Muscle layer of colon (tissue), 2 donors: ENCODE data around the gene CLN6.
A peak's percentile ranks its signal among the peaks of the same experiment; 100 is the strongest.
"Not testable (repeated sequence)": the region's sequence is repeated elsewhere in the genome, so short reads cannot be mapped to it uniquely, and the experiment has no call there.

ENCODE experiments used
- H3K27ac ChIP-seq: one replicate; pipeline ENCODE4 v1.7.0; 2013; ENCODE audit warnings: low read depth, mild to moderate bottlenecking, low read length, moderate library complexity
- H3K27me3 ChIP-seq, 2 donors: one replicate each; pipeline ENCODE4 v1.7.0; 2013; ENCODE audit warnings: low read length in 2 of 2, mild to moderate bottlenecking in 2 of 2; ENCODE audit not compliant: insufficient read depth in 2 of 2, control insufficient read depth in 1 of 2
- H3K36me3 ChIP-seq: one replicate; pipeline ENCODE4 v1.7.0; 2013; ENCODE audit warnings: mild to moderate bottlenecking, low read length; ENCODE audit not compliant: insufficient read depth
- H3K4me1 ChIP-seq: one replicate; pipeline ENCODE4 v1.7.0; 2013; ENCODE audit warnings: mild to moderate bottlenecking, low read length; ENCODE audit not compliant: insufficient read depth
- H3K4me3 ChIP-seq, 2 donors: one replicate each; pipeline ENCODE4 v1.7.0; 2013; ENCODE audit warnings: low read length in 2 of 2, low read depth in 1 of 2, mild to moderate bottlenecking in 1 of 2, moderate library complexity in 1 of 2
- H3K9ac ChIP-seq: one replicate; pipeline ENCODE4 v1.7.0; 2013; ENCODE audit warnings: low read length
- H3K9me3 ChIP-seq: one replicate; pipeline ENCODE4 v1.7.0; 2013; ENCODE audit warnings: mild to moderate bottlenecking, low read length
- donor health status: abdominal sarcoma.
- donor health status: Adenocarcinoma of cecum.

CLN6 gene

DNA sequence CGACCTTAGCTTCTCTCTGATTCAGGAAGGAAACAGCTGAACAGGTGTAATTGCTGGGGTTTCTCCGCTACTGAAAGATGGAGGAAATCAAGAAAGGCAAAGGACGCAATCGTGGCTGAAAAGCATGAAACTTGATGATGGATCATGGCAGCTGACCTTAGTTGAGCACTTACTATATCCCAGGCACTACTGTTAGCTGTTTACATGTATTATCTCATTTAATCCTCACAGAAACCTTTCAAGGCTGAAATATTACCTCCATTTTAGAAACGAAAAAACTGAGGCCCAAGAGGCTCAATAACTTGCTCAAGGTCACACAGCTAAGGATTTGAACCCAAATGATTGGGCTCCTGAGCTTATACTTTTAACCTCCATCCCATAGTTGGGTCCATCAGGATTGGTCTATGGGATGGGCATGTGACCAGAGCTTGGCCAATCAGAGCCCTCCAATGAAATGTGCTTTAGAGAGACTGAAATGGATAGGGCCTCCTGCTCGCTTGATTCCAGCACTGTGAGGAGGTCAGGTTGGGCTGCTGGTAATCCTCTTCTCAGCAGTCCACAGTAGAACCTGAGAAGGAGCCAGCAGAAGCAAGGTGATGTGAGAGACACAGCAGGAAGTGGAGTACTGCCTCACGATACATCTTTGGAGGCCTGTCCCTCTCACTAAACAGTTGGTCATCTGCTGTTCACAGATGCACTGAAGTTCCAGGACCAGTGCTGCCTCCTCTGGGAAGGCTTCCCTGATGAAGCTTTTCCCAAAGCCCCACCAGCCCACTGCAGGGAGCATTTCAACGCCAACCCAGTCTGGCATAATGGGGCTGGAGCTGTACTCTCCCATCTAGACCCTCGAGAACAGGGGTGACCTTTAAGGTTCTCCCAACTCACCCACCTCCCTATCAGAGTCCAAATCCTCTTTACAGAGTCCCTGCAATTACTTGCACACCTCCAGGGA lies 10.4 kb downstream of the CLN6 start:
- H3K4me1 ChIP-seq: no peaks in the 10 kb centered on the region
- no peak overlapping the region for H3K27ac ChIP-seq
- no peaks in the 10 kb centered on the region for H3K9me3 ChIP-seq
- peaks cover 16% of the 10 kb centered on the region for H3K36me3 ChIP-seq
- H3K9ac ChIP-seq: no peak overlapping the region
- no peak overlapping the region for H3K4me3 ChIP-seq
- no peaks in the 10 kb centered on the region for H3K27me3 ChIP-seq

GRCh38 chr15:68218331-68218730 lies 11.2 kb downstream of the CLN6 start:
- Histone ChIP-seq H3K27me3 (no peaks in the 10 kb centered on the region), H3K4me3 (no peak overlapping the region), H3K9me3 (no peaks in the 10 kb centered on the region), H3K9ac (no peak overlapping the region), H3K27ac (no peak overlapping the region), H3K36me3 (peaks cover 16% of the 10 kb centered on the region), H3K4me1 (no peaks in the 10 kb centered on the region)

DNA sequence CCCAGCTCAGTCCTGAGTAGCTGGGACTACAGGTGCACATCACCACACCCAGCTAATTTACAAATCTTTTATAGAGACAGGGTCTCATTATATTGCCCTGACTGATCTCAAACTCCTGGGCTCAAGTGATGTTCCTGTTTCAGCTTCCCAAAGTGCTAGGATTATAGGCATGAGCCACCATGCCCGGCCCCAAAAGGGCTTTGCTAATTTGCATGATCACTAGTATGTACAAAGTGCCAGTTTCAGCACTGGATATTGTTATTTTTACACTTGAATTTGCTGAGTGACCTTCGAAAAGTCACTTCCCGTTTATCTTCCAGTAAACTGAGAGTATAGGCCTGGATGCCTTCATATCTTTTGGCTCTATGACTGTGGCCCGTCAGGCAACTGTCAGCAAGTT lies 12.2 kb downstream of the CLN6 start:
- no peaks in the 10 kb centered on the region for H3K4me1 ChIP-seq
- peaks cover 16% of the 10 kb centered on the region for H3K36me3 ChIP-seq
- no peak overlapping the region for H3K27ac ChIP-seq
- H3K27me3 ChIP-seq: no peaks in the 10 kb centered on the region
- no peak overlapping the region for H3K9ac ChIP-seq
- no peak overlapping the region for H3K4me3 ChIP-seq
- no peaks in the 10 kb centered on the region for H3K9me3 ChIP-seq

GRCh38 chr15:68214838-68215254 lies 14.7 kb downstream of the CLN6 start:
- H3K36me3 ChIP-seq: peaks cover 16% of the 10 kb centered on the region
- H3K9ac ChIP-seq: no peak overlapping the region
- H3K9me3 ChIP-seq: no peaks in the 10 kb centered on the region
- H3K4me3 ChIP-seq: no peak overlapping the region
- peaks cover 11% of the 10 kb centered on the region for H3K4me1 ChIP-seq
- no peaks in the 10 kb centered on the region for H3K27me3 ChIP-seq
- no peak overlapping the region for H3K27ac ChIP-seq

DNA sequence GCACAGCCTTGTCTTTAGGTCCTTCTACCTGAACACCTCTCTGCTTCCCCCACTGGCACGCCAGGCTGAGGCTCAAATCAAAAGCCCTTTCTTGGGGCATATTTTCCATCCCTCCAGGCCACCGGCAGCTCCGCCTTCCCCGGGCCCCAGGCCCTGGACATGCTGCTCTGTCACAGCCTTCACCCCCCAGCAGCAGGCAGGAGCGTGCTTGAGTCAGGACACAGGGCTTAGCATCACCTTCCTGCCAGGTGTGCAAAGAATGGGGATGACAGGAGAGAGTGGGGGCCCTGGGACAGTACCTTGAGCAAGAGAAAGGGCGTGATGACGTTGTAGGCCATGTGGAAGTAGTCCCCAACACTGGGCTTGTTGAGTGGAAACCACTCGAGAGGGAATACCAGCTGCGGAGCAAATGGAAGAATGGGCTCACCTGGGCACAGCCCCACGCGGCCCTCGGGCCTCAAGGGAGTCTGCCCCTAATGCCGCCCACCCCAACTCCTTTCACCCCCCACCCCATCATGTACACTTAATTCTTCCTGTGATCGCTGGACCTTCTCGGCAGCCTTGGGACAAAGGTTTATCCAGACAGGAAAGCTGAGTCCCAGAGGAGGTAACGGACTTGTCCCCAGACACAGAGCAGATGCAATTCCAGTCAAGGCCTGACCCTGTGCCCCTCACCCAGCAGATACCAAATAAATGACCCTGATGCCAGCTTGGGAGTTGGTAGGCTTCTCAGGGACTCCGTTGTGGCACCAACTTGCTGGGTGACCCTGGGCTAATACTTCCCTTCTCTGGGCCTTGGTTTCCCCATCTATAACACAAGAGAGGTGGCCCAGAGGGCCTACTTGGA lies 15.3 kb downstream of the CLN6 start:
- no peak overlapping the region for H3K9ac ChIP-seq
- peaks cover 12% of the 10 kb centered on the region for H3K36me3 ChIP-seq
- no peaks in the 10 kb centered on the region for H3K9me3 ChIP-seq
- no peak overlapping the region for H3K27ac ChIP-seq
- no peak overlapping the region for H3K4me3 ChIP-seq
- peaks cover 11% of the 10 kb centered on the region for H3K4me1 ChIP-seq
- H3K27me3 ChIP-seq: no peaks in the 10 kb centered on the region

GRCh38 chr15:68213491-68213845 lies 16.1 kb downstream of the CLN6 start:
- H3K27ac ChIP-seq, H3K9me3 ChIP-seq, H3K9ac ChIP-seq, H3K27me3 ChIP-seq, H3K36me3 ChIP-seq, H3K4me3 ChIP-seq: not testable (repeated sequence)
- peaks cover 11% of the 10 kb centered on the region for H3K4me1 ChIP-seq

- peaks cover 11% of the 10 kb centered on the region for H3K4me1 ChIP-seq
Measured at GRCh38 chr15:68211656-68212320, 17.7 kb downstream of the CLN6 start.

GRCh38 chr15:68210821-68211655 lies 18.5 kb downstream of the CLN6 start:
- Histone ChIP-seq H3K36me3 (no peaks in the 10 kb centered on the region), H3K9me3 (no peaks in the 10 kb centered on the region), H3K27ac (peak overlapping the region; percentile 39), H3K27me3 (no peaks in the 10 kb centered on the region), H3K4me3 (peak overlapping the region in 1 of 2 donors; percentile 54), H3K9ac (no peak overlapping the region), H3K4me1 (peaks cover 11% of the 10 kb centered on the region)

More at GRCh38 chr15:68211656-68212320, 17.7 kb downstream of the CLN6 start:
- H3K4me3 ChIP-seq: no peak overlapping the region
- no peaks in the 10 kb centered on the region for H3K36me3 ChIP-seq
- H3K9ac ChIP-seq: no peak overlapping the region
- no peaks in the 10 kb centered on the region for H3K27me3 ChIP-seq
- H3K9me3 ChIP-seq: no peaks in the 10 kb centered on the region
- no peak overlapping the region for H3K27ac ChIP-seq

DNA sequence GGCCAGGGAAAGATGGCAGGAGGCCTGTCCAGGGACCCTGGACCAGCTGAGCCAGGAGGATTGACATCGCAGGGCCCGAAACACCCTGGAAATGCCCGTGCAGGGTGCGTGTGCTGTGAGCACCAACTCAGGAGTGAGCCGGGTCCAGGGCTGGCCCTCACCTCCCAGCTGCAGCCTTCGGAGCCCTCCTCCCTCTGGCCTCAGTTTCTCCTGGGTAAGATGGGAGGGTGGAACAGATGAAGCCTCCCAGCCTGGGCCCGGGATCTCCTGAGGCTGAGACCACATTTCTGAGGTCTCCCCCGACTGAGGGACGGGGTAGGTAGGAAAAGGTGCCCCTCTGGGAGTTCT lies 19.1 kb downstream of the CLN6 start:
- Histone ChIP-seq H3K4me3 (peak overlapping the region in 1 of 2 donors; percentile 54), H3K9ac (no peak overlapping the region), H3K4me1 (peaks cover 17% of the 10 kb centered on the region), H3K27ac (peak overlapping the region; percentile 39), H3K9me3 (no peaks in the 10 kb centered on the region), H3K36me3 (no peaks in the 10 kb centered on the region), H3K27me3 (no peaks in the 10 kb centered on the region)

- H3K27me3 ChIP-seq: no peaks in the 10 kb centered on the region
Measured at GRCh38 chr15:68209735-68210408, 19.7 kb downstream of the CLN6 start.

More at GRCh38 chr15:68209735-68210408, 19.7 kb downstream of the CLN6 start:
- H3K27ac ChIP-seq: peak overlapping the region; percentile 39
- no peaks in the 10 kb centered on the region for H3K36me3 ChIP-seq
- H3K9ac ChIP-seq: no peak overlapping the region
- peak overlapping the region in 1 of 2 donors; percentile 54 for H3K4me3 ChIP-seq
- peaks cover 22% of the 10 kb centered on the region for H3K4me1 ChIP-seq
- no peaks in the 10 kb centered on the region for H3K9me3 ChIP-seq
